Testis (tissue), 2 donors: ENCODE measurements around the gene ANXA6.

Source experiments
- POLR2A ChIP-seq: fragments of 450-650 bp; IDR thresholded peaks from one replicate; pipeline ENCODE4 v1.6.1; 2017; ENCODE audit warnings: antibody characterized with exemption, mild to moderate bottlenecking, moderate library complexity
- TF ChIP-seq, protein P1 (sequence below), 3 experiments: fragments of 450-650 bp in 2 of 3; fragments of 200-600 bp in 1 of 3; sonication (generic) in 1 of 3; IDR thresholded peaks; one replicate each; pipeline ENCODE4 v1.5.1; 2016 to 2019; ENCODE audit warnings: antibody characterized with exemption in 3 of 3, mild to moderate bottlenecking in 2 of 3, moderate library complexity in 1 of 3

GRCh38 chr5:151204051-151204450 is 46.5 kb upstream of the ANXA6 start:
- TF ChIP-seq, protein P1, sequence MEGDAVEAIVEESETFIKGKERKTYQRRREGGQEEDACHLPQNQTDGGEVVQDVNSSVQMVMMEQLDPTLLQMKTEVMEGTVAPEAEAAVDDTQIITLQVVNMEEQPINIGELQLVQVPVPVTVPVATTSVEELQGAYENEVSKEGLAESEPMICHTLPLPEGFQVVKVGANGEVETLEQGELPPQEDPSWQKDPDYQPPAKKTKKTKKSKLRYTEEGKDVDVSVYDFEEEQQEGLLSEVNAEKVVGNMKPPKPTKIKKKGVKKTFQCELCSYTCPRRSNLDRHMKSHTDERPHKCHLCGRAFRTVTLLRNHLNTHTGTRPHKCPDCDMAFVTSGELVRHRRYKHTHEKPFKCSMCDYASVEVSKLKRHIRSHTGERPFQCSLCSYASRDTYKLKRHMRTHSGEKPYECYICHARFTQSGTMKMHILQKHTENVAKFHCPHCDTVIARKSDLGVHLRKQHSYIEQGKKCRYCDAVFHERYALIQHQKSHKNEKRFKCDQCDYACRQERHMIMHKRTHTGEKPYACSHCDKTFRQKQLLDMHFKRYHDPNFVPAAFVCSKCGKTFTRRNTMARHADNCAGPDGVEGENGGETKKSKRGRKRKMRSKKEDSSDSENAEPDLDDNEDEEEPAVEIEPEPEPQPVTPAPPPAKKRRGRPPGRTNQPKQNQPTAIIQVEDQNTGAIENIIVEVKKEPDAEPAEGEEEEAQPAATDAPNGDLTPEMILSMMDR (IDR thresholded peaks at IDR 0.05) = no peak
- TF ChIP-seq POLR2A = no peak
